Occipital lobe (tissue), 2 donors: Measurements from ENCODE around the gene ZNF780B. TPM values are rescaled to one million over a fixed set of nuclear protein-coding genes. Genes with fewer than 3 reads are reported as not detected.
"Not testable (repeated sequence)": the region's sequence is repeated elsewhere in the genome, so short reads cannot be mapped to it uniquely, and the experiment has no call there.

ENCODE experiments used
- DNase-seq: peaks from one replicate; lab custom pipeline; 2025; lab: John Stamatoyannopoulos, UW
- total RNA-seq: library from RNA; depleted of rRNA; stranded (reverse); fragments of >200 nt; gene quantifications from one replicate; pipeline ENCODE4 v1.2.3, GENCODE V29; 2014

The ZNF780B gene
- total RNA-seq, 1 donor from 2014 or later, result 47.9 TPM

GRCh38 chr19:40038047-40038446 is 18.0 kb downstream of the ZNF780B start:
- not testable (repeated sequence) for DNase-seq

GRCh38 chr19:40035996-40036395 is 20.0 kb downstream of the ZNF780B start:
- DNase-seq, result no peak

GRCh38 chr19:40033989-40034560 is 22.0 kb downstream of the ZNF780B start:
- DNase-seq, result no peak

- no peak for DNase-seq
Observed at GRCh38 chr19:40026597-40026970, 29.4 kb downstream of the ZNF780B start.

- DNase-seq, result no peak
Observed at GRCh38 chr19:40025938-40026596, 30.0 kb downstream of the ZNF780B start.

GRCh38 chr19:40023969-40024368 is 32.1 kb downstream of the ZNF780B start:
- no peak for DNase-seq

- no peak for DNase-seq
Observed at GRCh38 chr19:40013991-40014390, 42.0 kb downstream of the ZNF780B start.

- DNase-seq, result no peak
Observed at GRCh38 chr19:40009674-40010073, 46.4 kb downstream of the ZNF780B start.

GRCh38 chr19:40006273-40006691 is 49.7 kb downstream of the ZNF780B start:
- DNase-seq, result no peak

- DNase-seq, result no peak
Observed at GRCh38 chr19:40005691-40006272, 50.2 kb downstream of the ZNF780B start.

- no peak for DNase-seq
Observed at GRCh38 chr19:39998501-39998900, 57.5 kb downstream of the ZNF780B start.

- DNase-seq, result no peak
Observed at GRCh38 chr19:39997638-39998216, 58.3 kb downstream of the ZNF780B start.

GRCh38 chr19:39996811-39997637 is 59.0 kb downstream of the ZNF780B start, which contains the start of gene ZNF546:
Gene ZNF546 (plus strand): TSS chr19:39997060. CDS start chr19:39998327, 1,267 bp downstream.
- peak; percentile 86 for DNase-seq

GRCh38 chr19:39996218-39996810 is 59.7 kb downstream of the ZNF780B start:
- DNase-seq, result peak; percentile 25

- DNase-seq, result no peak
Observed at GRCh38 chr19:39995794-39996193, 60.2 kb downstream of the ZNF780B start.

- no peak for DNase-seq
Observed at GRCh38 chr19:39994361-39994760, 61.7 kb downstream of the ZNF780B start.

GRCh38 chr19:39993605-39994004 is 62.4 kb downstream of the ZNF780B start:
- no peak for DNase-seq

- DNase-seq, result no peak
Observed at GRCh38 chr19:39987596-39987995, 68.4 kb downstream of the ZNF780B start.

GRCh38 chr19:39987167-39987566 is 68.9 kb downstream of the ZNF780B start:
- DNase-seq, result no peak

- DNase-seq, result no peak
Observed at GRCh38 chr19:39986643-39987042, 69.4 kb downstream of the ZNF780B start.

- no peak for DNase-seq
Observed at GRCh38 chr19:39983695-39984300, 72.2 kb downstream of the ZNF780B start.
